Astrocyte (in vitro differentiated cells and primary cell): ENCODE results near the gene CALM3.

Source experiments
- EZH2 ChIP-seq: IDR thresholded peaks from 2 replicates; pipeline ENCODE4 v1.6.1; 2012; ENCODE audit warnings: mild to moderate bottlenecking, low read length, inconsistent platforms; ENCODE audit not compliant: insufficient read depth
- TF ChIP-seq, protein P1 (sequence below): IDR thresholded peaks from 2 replicates; pipeline ENCODE4 v1.5.1; 2011; ENCODE audit warnings: low read depth, mild to moderate bottlenecking, inconsistent platforms, low read length, moderate library complexity; ENCODE audit not compliant: insufficient read depth

DNA sequence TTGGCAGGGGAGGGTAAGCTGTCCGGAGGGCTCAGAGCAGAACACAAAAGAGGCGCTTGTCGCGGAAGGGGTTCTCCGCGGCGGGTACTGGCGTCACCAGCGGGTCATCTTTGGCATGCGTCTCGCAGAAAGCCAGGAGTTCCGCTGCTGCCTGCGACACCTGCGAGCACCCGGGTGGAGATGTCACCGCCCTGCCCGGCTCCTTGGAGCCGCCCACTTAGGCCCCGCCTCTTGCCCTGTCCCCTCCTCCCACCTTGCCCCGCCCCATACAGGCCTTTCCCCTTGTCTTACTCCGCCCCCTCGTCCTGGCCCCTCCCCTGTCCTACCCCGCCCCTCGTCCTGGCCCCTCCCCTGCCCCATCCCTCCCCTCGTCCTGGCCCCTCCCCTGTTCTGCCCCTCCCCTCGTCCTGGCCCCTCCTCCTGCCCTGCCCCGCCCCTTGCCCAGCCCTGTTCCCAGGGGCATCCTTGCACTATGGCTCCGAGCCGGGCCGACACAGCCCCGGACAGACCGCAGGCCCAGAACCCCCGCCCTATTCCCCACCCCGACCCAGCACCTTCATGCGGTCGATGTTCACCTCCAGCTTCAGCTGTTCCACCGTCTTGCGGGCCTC lies 33.0 kb downstream of the CALM3 start:
- TF ChIP-seq, protein P1, sequence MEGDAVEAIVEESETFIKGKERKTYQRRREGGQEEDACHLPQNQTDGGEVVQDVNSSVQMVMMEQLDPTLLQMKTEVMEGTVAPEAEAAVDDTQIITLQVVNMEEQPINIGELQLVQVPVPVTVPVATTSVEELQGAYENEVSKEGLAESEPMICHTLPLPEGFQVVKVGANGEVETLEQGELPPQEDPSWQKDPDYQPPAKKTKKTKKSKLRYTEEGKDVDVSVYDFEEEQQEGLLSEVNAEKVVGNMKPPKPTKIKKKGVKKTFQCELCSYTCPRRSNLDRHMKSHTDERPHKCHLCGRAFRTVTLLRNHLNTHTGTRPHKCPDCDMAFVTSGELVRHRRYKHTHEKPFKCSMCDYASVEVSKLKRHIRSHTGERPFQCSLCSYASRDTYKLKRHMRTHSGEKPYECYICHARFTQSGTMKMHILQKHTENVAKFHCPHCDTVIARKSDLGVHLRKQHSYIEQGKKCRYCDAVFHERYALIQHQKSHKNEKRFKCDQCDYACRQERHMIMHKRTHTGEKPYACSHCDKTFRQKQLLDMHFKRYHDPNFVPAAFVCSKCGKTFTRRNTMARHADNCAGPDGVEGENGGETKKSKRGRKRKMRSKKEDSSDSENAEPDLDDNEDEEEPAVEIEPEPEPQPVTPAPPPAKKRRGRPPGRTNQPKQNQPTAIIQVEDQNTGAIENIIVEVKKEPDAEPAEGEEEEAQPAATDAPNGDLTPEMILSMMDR = no peak
- no peak for TF ChIP-seq EZH2
